Hypothalamus (tissue), 51 donors: Measurements from ENCODE around the gene COG1.

Experiments used
- DNase-seq, 51 donors: peaks; one replicate each; lab custom pipeline; 2025; lab: John Stamatoyannopoulos, UW

COG1 gene

GRCh38 chr17:73226556-73227172 lies 33.8 kb downstream of the COG1 start:
- no peak for DNase-seq

- no peak for DNase-seq
These were observed 34.5 kb downstream of the COG1 start for GRCh38 chr17:73227379-73227778.

- DNase-seq = no peak
These were observed 35.1 kb downstream of the COG1 start for GRCh38 chr17:73227944-73228343.

- peak in 17 of 51 donors; percentile 5 to 51 (median 24) for DNase-seq
These were observed 35.9 kb downstream of the COG1 start for GRCh38 chr17:73228748-73229236.

GRCh38 chr17:73230088-73230487 lies 37.2 kb downstream of the COG1 start:
- DNase-seq = no peak

- peak in 6 of 51 donors; percentile 15 to 67 (median 48) for DNase-seq
These were observed 38.5 kb downstream of the COG1 start for GRCh38 chr17:73231395-73231794.

GRCh38 chr17:73231841-73232586 lies 39.2 kb downstream of the COG1 start:
- peak; percentile 46 to 98 (median 94) for DNase-seq

- DNase-seq = peak in 24 of 51 donors; percentile 13 to 71 (median 58)
These were observed 39.9 kb downstream of the COG1 start for GRCh38 chr17:73232587-73233373.

- no peak for DNase-seq
These were observed 41.9 kb downstream of the COG1 start for GRCh38 chr17:73234736-73235135.

GRCh38 chr17:73237714-73238113 lies 44.9 kb downstream of the COG1 start:
- no peak for DNase-seq

- no peak for DNase-seq
These were observed 47.7 kb downstream of the COG1 start for GRCh38 chr17:73240561-73240960.

GRCh38 chr17:73247726-73248125 lies 54.9 kb downstream of the COG1 start:
- DNase-seq = no peak

GRCh38 chr17:73248532-73248931 lies 55.7 kb downstream of the COG1 start:
- no peak for DNase-seq

- no peak for DNase-seq
These were observed 56.8 kb downstream of the COG1 start for GRCh38 chr17:73249700-73250099.

GRCh38 chr17:73250851-73251640 lies 58.2 kb downstream of the COG1 start:
- no peak for DNase-seq

- DNase-seq = no peak
These were observed 59.0 kb downstream of the COG1 start for GRCh38 chr17:73251871-73252270.

- peak in 34 of 51 donors; percentile 14 to 75 (median 38) for DNase-seq
These were observed 62.9 kb downstream of the COG1 start for GRCh38 chr17:73255671-73256181.

GRCh38 chr17:73256220-73256619 lies 63.4 kb downstream of the COG1 start:
- no peak for DNase-seq

- no peak for DNase-seq
These were observed 64.7 kb downstream of the COG1 start for GRCh38 chr17:73257516-73257915.
